Gastrocnemius medialis (tissue), 4 donors: ENCODE measurements around the gene COMP.

ENCODE experiments used
- CTCF ChIP-seq, 5 experiments: fragments of 450-650 bp in 3 of 5; fragments of 200-600 bp in 2 of 5; sonication (generic) in 2 of 5; IDR thresholded peaks in 4 of 5; conservative IDR thresholded peaks in 1 of 5; 1 replicate in 4 of 5; 2 replicates in 1 of 5; pipeline ENCODE4 v1.5.1; 2016 to 2019; ENCODE audit warnings: antibody characterized with exemption in 5 of 5, mild to moderate bottlenecking in 3 of 5, moderate library complexity in 3 of 5
- POLR2A ChIP-seq, 2 donors: fragments of 450-650 bp; IDR thresholded peaks; one replicate each; pipeline ENCODE4 v1.6.1; 2017; ENCODE audit warnings: antibody characterized with exemption in 2 of 2, mild to moderate bottlenecking in 2 of 2, moderate library complexity in 2 of 2

- TF ChIP-seq POLR2A (IDR thresholded peaks at IDR 0.05) (no peak), CTCF (IDR thresholded peaks at IDR 0.05 in 4 of 5, conservative IDR thresholded peaks at IDR 0.05 in 1 of 5) (no peak)
These were observed 2.3 kb upstream of the COMP start for GRCh38 chr19:18793144-18794028.
